Activated CD8-positive, alpha-beta T cell treated with anti-CD3 and anti-CD28 coated beads for 36 hours (primary cell): ENCODE measurements around the gene CTAG1A. TPM values are rescaled to one million over a fixed set of nuclear protein-coding genes. Genes with fewer than 3 reads are reported as not detected.
"Not testable (repeated sequence)": the region's sequence is repeated elsewhere in the genome, so short reads cannot be mapped to it uniquely, and the experiment has no call there.

Experiments used
- ATAC-seq: fragments of 200-7000 bp; cut with Tn5 transposase; one replicate; pipeline ENCODE4 v1.10.0; 2021; ENCODE audit warnings: mild to moderate bottlenecking, moderate library complexity
- CTCF ChIA-PET: fragments of 350-600 bp; sonication (Branson Sonifier 250); formaldehyde crosslinking; loops from one replicate; lab custom pipeline; 2021; ENCODE audit warnings: antibody characterized with exemption; lab: Charles Lee
- POLR2A ChIA-PET: fragments of 350-600 bp; sonication (Branson Sonifier 250); formaldehyde crosslinking; loops from one replicate; lab custom pipeline; 2021; ENCODE audit warnings: antibody characterized with exemption; lab: Charles Lee
- DNase-seq: peaks from one replicate; pipeline ENCODE4 v3.0.0-alpha.2; 2020
- H3K27ac Mint-ChIP-seq: one replicate; pipeline ENCODE4 v1.8.0; 2021; ENCODE audit warnings: mild to moderate bottlenecking, mixed read lengths
- H3K27me3 Mint-ChIP-seq: one replicate; pipeline ENCODE4 v1.8.0; 2021; ENCODE audit warnings: mixed read lengths
- H3K36me3 Mint-ChIP-seq: one replicate; pipeline ENCODE4 v1.8.0; 2021; ENCODE audit warnings: low read depth, mixed read lengths
- H3K4me1 Mint-ChIP-seq: one replicate; pipeline ENCODE4 v1.8.0; 2021; ENCODE audit warnings: low read depth, mixed read lengths
- H3K4me3 Mint-ChIP-seq: one replicate; pipeline ENCODE4 v1.8.0; 2021; ENCODE audit warnings: mild to moderate bottlenecking, moderate library complexity, mixed read lengths
- H3K9me3 Mint-ChIP-seq: one replicate; pipeline ENCODE4 v1.8.0; 2021; ENCODE audit warnings: mixed read lengths
- intact Hi-C: fragments of 100-400 bp; cut with micrococcal nuclease; formaldehyde crosslinking; loops from one replicate; pipeline ENCODE4 v1.10.0; 2022
- total RNA-seq, 2 experiments: library from RNA; stranded (reverse); gene quantifications; one replicate each; pipeline ENCODE4 v1.2.3, GENCODE V29; 2021

The CTAG1A gene
- total RNA-seq, 2 experiments from 2014 or later = not detected

DNA sequence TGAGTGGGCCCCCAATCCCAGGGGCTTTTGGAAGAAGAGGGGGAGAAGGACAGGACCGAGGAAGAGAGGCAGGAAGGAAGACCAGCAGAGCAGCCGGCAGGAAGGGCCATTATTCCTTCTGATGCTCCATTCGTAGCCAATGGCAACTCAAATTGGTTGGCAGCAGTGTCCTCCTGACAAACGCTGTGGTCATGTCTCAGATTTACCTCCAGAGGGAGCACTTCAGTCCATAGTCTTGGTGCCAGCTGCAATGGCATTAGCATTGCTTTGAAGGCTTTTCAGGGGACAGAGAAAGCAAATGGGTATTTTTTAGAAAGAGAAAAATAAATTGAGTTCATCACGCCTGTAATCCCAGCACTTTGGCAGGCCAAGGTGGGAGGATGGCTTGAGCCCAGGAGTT, 44.0 kb downstream of the CTAG1A start:
- H3K36me3 Mint-ChIP-seq, H3K4me1 Mint-ChIP-seq, POLR2A ChIA-PET, H3K27ac Mint-ChIP-seq, DNase-seq, CTCF ChIA-PET, intact Hi-C loops, H3K9me3 Mint-ChIP-seq, H3K27me3 Mint-ChIP-seq, H3K4me3 Mint-ChIP-seq: not testable (repeated sequence)
- ATAC-seq = peak; percentile 74

DNA sequence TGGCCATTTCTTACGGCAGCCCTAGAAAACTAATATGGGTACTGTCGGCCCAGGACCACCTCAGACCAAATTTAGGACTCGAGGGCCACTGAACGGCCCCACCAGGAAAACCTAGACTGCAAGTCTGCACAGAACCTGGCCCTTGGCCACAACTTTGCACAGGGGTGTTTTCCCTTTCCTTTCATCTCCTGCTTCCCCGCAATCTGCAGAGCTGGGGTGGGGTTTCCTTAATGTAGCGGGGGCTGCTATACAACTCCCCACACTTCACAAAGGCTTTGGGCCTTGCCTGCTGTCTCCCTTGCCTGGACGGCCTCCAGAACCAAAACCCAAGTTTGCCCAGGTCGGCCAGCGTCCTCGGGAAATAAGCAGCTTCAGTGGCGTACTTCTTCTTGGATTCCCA, 46.0 kb downstream of the CTAG1A start:
- H3K36me3 Mint-ChIP-seq, H3K27me3 Mint-ChIP-seq, ATAC-seq, POLR2A ChIA-PET, H3K9me3 Mint-ChIP-seq, H3K4me3 Mint-ChIP-seq, CTCF ChIA-PET, H3K27ac Mint-ChIP-seq, intact Hi-C loops, H3K4me1 Mint-ChIP-seq, DNase-seq: not testable (repeated sequence)

DNA sequence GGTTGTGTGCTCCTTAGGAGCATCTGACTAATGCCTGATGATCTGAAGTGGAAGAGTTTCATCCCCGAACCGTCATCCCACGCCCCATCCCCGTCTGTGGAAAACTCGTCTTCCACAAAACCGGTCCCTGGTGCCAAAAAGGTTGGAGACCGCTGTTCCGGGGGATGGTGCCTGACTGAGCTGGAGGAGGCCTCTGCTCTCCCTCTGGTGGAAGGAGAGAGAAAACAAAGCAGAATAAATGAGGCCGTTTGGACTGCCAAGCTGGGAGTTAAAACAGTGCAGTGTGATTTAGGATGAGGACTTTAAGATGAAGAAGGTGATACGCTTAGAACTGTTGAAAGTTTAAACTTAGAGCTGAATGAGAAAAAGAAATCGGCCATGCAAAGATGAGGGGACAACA, 48.7 kb downstream of the CTAG1A start:
- DNase-seq, H3K4me3 Mint-ChIP-seq, H3K27me3 Mint-ChIP-seq, H3K9me3 Mint-ChIP-seq, intact Hi-C loops, ATAC-seq, H3K4me1 Mint-ChIP-seq, H3K36me3 Mint-ChIP-seq, POLR2A ChIA-PET, CTCF ChIA-PET, H3K27ac Mint-ChIP-seq: not testable (repeated sequence)

Other genes starting within 250 kb of the CTAG1A start
- 1,000 to 10,000 TPM; 1,057 to 1,091 TPM for gene FLNA, start 210.5 kb upstream of the CTAG1A start, total RNA-seq
- 10 to 100 TPM; 92.4 to 96.6 TPM for gene EMD, start 205.8 kb upstream of the CTAG1A start, total RNA-seq
- 1,000 to 10,000 TPM; 3,574 to 3,675 TPM for gene RPL10, start 186.8 kb upstream of the CTAG1A start, total RNA-seq
- gene DNASE1L1, start 175.9 kb upstream of the CTAG1A start, total RNA-seq = 10 to 100 TPM in 1 of 2 experiments, 1 to 10 TPM in 1; 9.4 to 10.3 TPM
- 10 to 100 TPM; 49.8 to 53.4 TPM for gene TAFAZZIN, start 173.6 kb upstream of the CTAG1A start, total RNA-seq
- 10 to 100 TPM; 21.3 to 22.5 TPM for gene ATP6AP1, start 156.5 kb upstream of the CTAG1A start, total RNA-seq
- gene GDI1, start 148.0 kb upstream of the CTAG1A start, total RNA-seq = 10 to 100 TPM; 76.5 TPM
- gene FAM50A, start 141.0 kb upstream of the CTAG1A start, total RNA-seq = 10 to 100 TPM; 43.6 to 47.5 TPM
- gene PLXNA3, start 126.9 kb upstream of the CTAG1A start, total RNA-seq = 10 to 100 TPM; 36.5 to 40.5 TPM
- 10 to 100 TPM; 49.8 to 50.1 TPM for gene LAGE3, start 105.9 kb upstream of the CTAG1A start, total RNA-seq
- gene UBL4A, start 98.5 kb upstream of the CTAG1A start, total RNA-seq = 10 to 100 TPM; 46.5 to 47.6 TPM
- gene SLC10A3, start 94.5 kb upstream of the CTAG1A start, total RNA-seq = 10 to 100 TPM; 13.2 to 14.1 TPM
- 10 to 100 TPM; 27.9 to 31.9 TPM for gene FAM3A, start 68.9 kb upstream of the CTAG1A start, total RNA-seq
- gene G6PD, start 38.3 kb upstream of the CTAG1A start, total RNA-seq = 10 to 100 TPM; 88.4 to 92.5 TPM
- gene IKBKG, start 37.5 kb upstream of the CTAG1A start, total RNA-seq = 10 to 100 TPM; 34.4 to 40.6 TPM
- gene CTAG1B, start 34.1 kb downstream of the CTAG1A start, total RNA-seq = not detected
- gene CTAG2, start 68.4 kb downstream of the CTAG1A start, total RNA-seq = not detected
- gene GAB3, start 165.9 kb downstream of the CTAG1A start, total RNA-seq = 1 to 10 TPM; 3.9 to 5.0 TPM
- 100 to 1,000 TPM; 132 to 138 TPM for gene DKC1, start 177.7 kb downstream of the CTAG1A start, total RNA-seq
- gene MPP1, start 220.4 kb downstream of the CTAG1A start, total RNA-seq = 10 to 100 TPM; 22.5 to 24.9 TPM
- gene SMIM9, start 249.5 kb downstream of the CTAG1A start, total RNA-seq = not detected